Transverse colon (tissue), 4 donors: ENCODE measurements around the gene GPR78. TPM values are rescaled to one million over a fixed set of nuclear protein-coding genes. Genes with fewer than 3 reads are reported as not detected.

Experiments used
- total RNA-seq, 4 donors: library from RNA; depleted of rRNA; stranded (reverse); fragments of >200 nt; gene quantifications; one replicate each; pipeline ENCODE4 v1.1.0, GENCODE V29; 2016

Gene GPR78
- total RNA-seq, 4 donors from 2014 or later = 0.14 TPM; not detected in 3

Other genes starting within 250 kb of the GPR78 start
- 100 to 1,000 TPM in 1 of 4 donors, 10 to 100 TPM in 3; 18.7 to 104 (median 31.3) TPM for gene ACOX3, start 139.7 kb upstream of the GPR78 start, total RNA-seq
- gene TRMT44, start 139.6 kb upstream of the GPR78 start, total RNA-seq = 100 to 1,000 TPM in 1 of 4 donors, 10 to 100 TPM in 3; 19.1 to 190 (median 29.7) TPM
- 1 to 10 TPM in 1 of 4 donors, under 1 TPM in 1, not detected in 2; 0.96 to 2.1 TPM for gene CPZ, start 12.4 kb downstream of the GPR78 start, total RNA-seq